ENCODE data around the gene CRIM1. TPM values are rescaled to one million over a fixed set of nuclear protein-coding genes. Genes with fewer than 3 reads are reported as not detected.

The CRIM1 gene
- total RNA-seq, 1 experiment from 2014 or later: 292 TPM

DNA sequence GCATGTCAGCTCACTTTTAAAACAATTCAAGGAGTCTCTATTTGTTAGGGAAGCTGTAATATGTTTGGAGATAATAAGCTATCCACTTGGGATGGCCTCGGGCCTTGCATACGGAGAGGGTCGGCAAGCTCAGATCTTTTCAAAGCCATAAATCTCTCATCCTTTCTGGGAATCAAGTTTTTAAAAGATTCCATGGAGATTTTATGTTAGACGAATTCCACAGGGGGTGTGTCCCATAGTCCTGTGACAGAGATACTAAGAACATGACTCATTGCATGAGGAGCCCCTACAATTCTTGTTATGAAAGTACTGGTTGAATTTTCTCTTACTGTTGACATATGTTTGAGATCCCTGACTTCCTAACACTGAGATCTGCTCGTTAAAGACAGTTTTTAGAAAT, 133.7 kb downstream of the CRIM1 start:
- H3K27ac Mint-ChIP-seq (ENCODE audit: unreplicated experiment): peak overlapping the region; percentile 91
- TF ChIP-seq, protein P1, sequence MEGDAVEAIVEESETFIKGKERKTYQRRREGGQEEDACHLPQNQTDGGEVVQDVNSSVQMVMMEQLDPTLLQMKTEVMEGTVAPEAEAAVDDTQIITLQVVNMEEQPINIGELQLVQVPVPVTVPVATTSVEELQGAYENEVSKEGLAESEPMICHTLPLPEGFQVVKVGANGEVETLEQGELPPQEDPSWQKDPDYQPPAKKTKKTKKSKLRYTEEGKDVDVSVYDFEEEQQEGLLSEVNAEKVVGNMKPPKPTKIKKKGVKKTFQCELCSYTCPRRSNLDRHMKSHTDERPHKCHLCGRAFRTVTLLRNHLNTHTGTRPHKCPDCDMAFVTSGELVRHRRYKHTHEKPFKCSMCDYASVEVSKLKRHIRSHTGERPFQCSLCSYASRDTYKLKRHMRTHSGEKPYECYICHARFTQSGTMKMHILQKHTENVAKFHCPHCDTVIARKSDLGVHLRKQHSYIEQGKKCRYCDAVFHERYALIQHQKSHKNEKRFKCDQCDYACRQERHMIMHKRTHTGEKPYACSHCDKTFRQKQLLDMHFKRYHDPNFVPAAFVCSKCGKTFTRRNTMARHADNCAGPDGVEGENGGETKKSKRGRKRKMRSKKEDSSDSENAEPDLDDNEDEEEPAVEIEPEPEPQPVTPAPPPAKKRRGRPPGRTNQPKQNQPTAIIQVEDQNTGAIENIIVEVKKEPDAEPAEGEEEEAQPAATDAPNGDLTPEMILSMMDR (IDR thresholded peaks at IDR 0.05; ENCODE audit: insufficient read depth in 1 of 2, low read depth in 1 of 2, low read length in 1 of 2, severe bottlenecking in 1 of 2, unreplicated experiment in 1 of 2): no peak
- H3K4me1 Mint-ChIP-seq (ENCODE audit: low read depth, unreplicated experiment): peaks cover 66% of the 10 kb centered on the region
- Histone ChIP-seq H3K4me3 (ENCODE audit: low read depth, low read length) (no peak overlapping the region), H3K9me3 (no peaks in the 10 kb centered on the region), H3K27me3 (replicated peaks; ENCODE audit: control insufficient read depth, insufficient read depth, low read length) (no peaks in the 10 kb centered on the region), H3K4me1 (peaks cover 100% of the 10 kb centered on the region), H3K36me3 (ENCODE audit: control insufficient read depth, insufficient read depth, low read length) (peaks cover 1% of the 10 kb centered on the region; the same call in 1 of the 2 replicates)
- H3K9me3 Mint-ChIP-seq (ENCODE audit: unreplicated experiment): no peaks in the 10 kb centered on the region
- intact Hi-C loops (cut with micrococcal nuclease; ENCODE audit: unreplicated experiment): loop anchor here (1.0 kb wide), 1 partner anchor 212 kb away; no protein-coding TSS in a partner anchor
- H3K27me3 Mint-ChIP-seq (ENCODE audit: insufficient read depth, unreplicated experiment): no peaks in the 10 kb centered on the region
- POLR2A ChIA-PET: interaction anchor here (0.6 to 1.0 kb wide), 2 partner anchors 11 to 169 kb away, joined by 4 to 5 read pairs; no protein-coding TSS in a partner anchor
- peak overlapping the region; percentile 36 for H3K4me3 Mint-ChIP-seq (ENCODE audit: unreplicated experiment)
- DNase-seq: peak; percentile 70 to 78
- peaks cover 89% of the 10 kb centered on the region for H3K36me3 Mint-ChIP-seq (ENCODE audit: insufficient read depth, unreplicated experiment)
- CTCF ChIA-PET: interaction anchor here (1.0 to 1.3 kb wide), 5 partner anchors 10 to 134 kb away, joined by 3 to 4 read pairs (median 3); no protein-coding TSS in a partner anchor
- BruUV-seq (replicated peaks): no TSS peak

DNA sequence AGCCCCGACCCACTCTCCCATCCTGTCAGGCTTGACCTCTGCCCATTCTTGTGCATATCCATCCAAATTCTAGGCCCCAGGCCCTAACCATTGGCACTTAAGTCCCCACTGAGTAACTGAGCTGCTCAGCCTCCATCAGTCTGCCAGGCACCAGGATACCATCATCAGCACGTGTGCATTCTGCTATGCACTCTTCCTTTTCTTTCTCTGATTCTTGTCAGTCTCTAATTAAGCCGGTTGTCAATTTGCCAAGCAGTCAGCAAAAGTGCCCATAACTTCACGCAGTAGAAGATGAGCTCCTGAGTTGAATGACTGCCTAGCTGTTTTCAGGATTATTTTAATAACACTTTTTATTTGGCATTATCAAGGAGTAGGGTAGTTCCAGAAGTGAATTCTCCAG, 135.2 kb downstream of the CRIM1 start:
- Mint-ChIP-seq H3K27ac (ENCODE audit: unreplicated experiment) (peak overlapping the region; percentile 91), H3K36me3 (ENCODE audit: insufficient read depth, unreplicated experiment) (peaks cover 87% of the 10 kb centered on the region), H3K4me1 (ENCODE audit: low read depth, unreplicated experiment) (peaks cover 60% of the 10 kb centered on the region), H3K9me3 (ENCODE audit: unreplicated experiment) (no peaks in the 10 kb centered on the region), H3K4me3 (ENCODE audit: unreplicated experiment) (peak overlapping the region; percentile 3), H3K27me3 (ENCODE audit: insufficient read depth, unreplicated experiment) (no peaks in the 10 kb centered on the region)
- peaks cover 1% of the 10 kb centered on the region; the same call in 1 of the 2 replicates for H3K36me3 ChIP-seq (ENCODE audit: control insufficient read depth, insufficient read depth, low read length)
- no peak overlapping the region for H3K4me3 ChIP-seq (ENCODE audit: low read depth, low read length)
- ChIA-PET CTCF (interaction anchor here (0.7 to 1.1 kb wide), 2 partner anchors 9 to 31 kb away, joined by 3 read pairs; no protein-coding TSS in a partner anchor), POLR2A (no interaction called here)
- intact Hi-C loops (cut with micrococcal nuclease; ENCODE audit: unreplicated experiment): no loop called here
- no TSS peak for BruUV-seq (replicated peaks)
- TF ChIP-seq, protein P1 (IDR thresholded peaks at IDR 0.05; ENCODE audit: insufficient read depth in 1 of 2, low read depth in 1 of 2, low read length in 1 of 2, severe bottlenecking in 1 of 2, unreplicated experiment in 1 of 2): no peak
- no peaks in the 10 kb centered on the region for H3K27me3 ChIP-seq (replicated peaks; ENCODE audit: control insufficient read depth, insufficient read depth, low read length)
- H3K4me1 ChIP-seq: peaks cover 97% of the 10 kb centered on the region
- no peak for DNase-seq
- H3K9me3 ChIP-seq: no peaks in the 10 kb centered on the region

DNA sequence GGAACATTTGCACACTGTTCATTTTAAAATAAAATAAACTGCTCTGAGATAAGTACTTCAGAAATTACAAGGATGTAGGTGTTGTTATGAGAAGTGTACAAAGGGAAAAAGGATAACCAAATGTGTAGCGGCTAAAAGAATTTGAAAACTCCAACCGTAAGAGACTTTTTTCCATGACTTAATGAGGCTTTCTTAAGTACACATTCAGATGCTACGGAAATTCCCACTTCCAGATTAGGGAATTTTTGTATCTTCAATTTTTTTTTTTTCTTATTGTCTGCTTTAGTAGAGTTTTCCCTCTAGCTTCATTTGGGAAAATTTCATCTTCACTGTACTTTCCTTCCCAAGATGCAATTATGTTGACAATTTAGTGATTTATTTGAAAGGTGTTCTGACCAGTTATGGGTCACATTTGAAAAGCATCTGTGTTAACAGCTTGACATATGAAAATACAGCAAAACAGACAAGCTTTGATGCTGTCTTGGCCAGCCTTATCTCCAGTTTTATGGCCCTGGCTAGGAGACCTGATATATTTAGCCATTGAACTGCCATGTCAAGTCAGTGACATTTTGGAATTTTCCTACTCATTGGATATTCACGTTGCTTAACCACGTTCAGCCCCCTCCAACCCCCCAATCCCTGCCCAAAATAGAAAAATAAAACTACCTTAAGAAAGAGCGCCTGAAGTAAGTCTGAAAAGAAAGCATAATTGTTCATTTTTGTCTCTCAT, 136.8 kb downstream of the CRIM1 start:
- Mint-ChIP-seq H3K4me3 (ENCODE audit: unreplicated experiment) (peak overlapping the region; percentile 50), H3K27ac (ENCODE audit: unreplicated experiment) (peak overlapping the region; percentile 92), H3K4me1 (ENCODE audit: low read depth, unreplicated experiment) (peaks cover 56% of the 10 kb centered on the region), H3K36me3 (ENCODE audit: insufficient read depth, unreplicated experiment) (peaks cover 90% of the 10 kb centered on the region), H3K9me3 (ENCODE audit: unreplicated experiment) (no peaks in the 10 kb centered on the region), H3K27me3 (ENCODE audit: insufficient read depth, unreplicated experiment) (no peaks in the 10 kb centered on the region)
- Histone ChIP-seq H3K4me3 (ENCODE audit: low read depth, low read length) (no peak overlapping the region), H3K4me1 (peaks cover 97% of the 10 kb centered on the region), H3K27me3 (replicated peaks; ENCODE audit: control insufficient read depth, insufficient read depth, low read length) (no peaks in the 10 kb centered on the region), H3K36me3 (ENCODE audit: control insufficient read depth, insufficient read depth, low read length) (peaks cover 1% of the 10 kb centered on the region; the same call in 1 of the 2 replicates), H3K9me3 (no peaks in the 10 kb centered on the region)
- peak; percentile 71 to 79 for DNase-seq
- CTCF ChIA-PET: interaction anchor here (0.9 to 1.2 kb wide), 2 partner anchors 15 to 33 kb away, joined by 3 to 6 read pairs; no protein-coding TSS in a partner anchor
- TF ChIP-seq, protein P1 (IDR thresholded peaks at IDR 0.05; ENCODE audit: insufficient read depth in 1 of 2, low read depth in 1 of 2, low read length in 1 of 2, severe bottlenecking in 1 of 2, unreplicated experiment in 1 of 2): no peak
- POLR2A ChIA-PET: interaction anchor here (0.9 to 1.2 kb wide), 2 partner anchors 8 to 9 kb away, joined by 3 read pairs; no protein-coding TSS in a partner anchor
- intact Hi-C loops (cut with micrococcal nuclease; ENCODE audit: unreplicated experiment): loop anchor here (1.0 kb wide), 2 partner anchors 10 kb away; no protein-coding TSS in a partner anchor
- BruUV-seq (replicated peaks): no TSS peak

Data from Caco-2 (cell line).